GM12891 (cell line): ENCODE data around the gene STK39.
"Not testable (repeated sequence)": the region's sequence is repeated elsewhere in the genome, so short reads cannot be mapped to it uniquely, and the experiment has no call there.

Experiments used
- DNase-seq: peaks from one replicate; pipeline ENCODE4 v3.0.0; 2011; ENCODE audit warnings: low spot score; ENCODE audit not compliant: insufficient read length
- FAIRE-seq: peaks from 2 replicates; lab custom pipeline; 2011; peaks lifted over from hg19 to GRCh38; lab: Jason Lieb, UNC
- PAX5 ChIP-seq: IDR thresholded peaks from 2 replicates; pipeline ENCODE4 v1.6.1; 2011; ENCODE audit warnings: low read length, moderate library complexity, mild to moderate bottlenecking; ENCODE audit not compliant: insufficient read depth, severe bottlenecking
- POLR2A ChIP-seq: IDR thresholded peaks from 2 replicates; pipeline ENCODE4 v1.6.1; 2011; ENCODE audit warnings: low read depth, low read length, control low read depth
- POLR2AphosphoS5 ChIP-seq: IDR thresholded peaks from 2 replicates; pipeline ENCODE4 v1.6.1; 2011; ENCODE audit warnings: low read depth, low read length, control low read depth
- POU2F2 ChIP-seq: IDR thresholded peaks from 2 replicates; pipeline ENCODE4 v1.6.1; 2011; ENCODE audit warnings: low read depth, mild to moderate bottlenecking, control low read depth, low read length, moderate library complexity
- SPI1 ChIP-seq: IDR thresholded peaks from 2 replicates; pipeline ENCODE4 v1.6.1; 2011; ENCODE audit warnings: low read depth, low read length, control low read depth
- TAF1 ChIP-seq: IDR thresholded peaks from 2 replicates; pipeline ENCODE4 v1.6.1; 2011; ENCODE audit warnings: low read depth, low read length, control low read depth

The STK39 gene

GRCh38 chr2:168137510-168138180, 109.8 kb downstream of the STK39 start:
- no peak for DNase-seq
- TF ChIP-seq POLR2A (no peak), TAF1 (no peak), POLR2AphosphoS5 (no peak), PAX5 (no peak), SPI1 (no peak), POU2F2 (no peak)
- FAIRE-seq: no peak

GRCh38 chr2:168136392-168136977, 110.9 kb downstream of the STK39 start:
- FAIRE-seq (peak; percentile 57), DNase-seq (no peak)

GRCh38 chr2:168135630-168136029, 111.8 kb downstream of the STK39 start:
- DNase-seq: no peak
- no peak for FAIRE-seq
- no peak for TF ChIP-seq POLR2AphosphoS5
- no peak for TF ChIP-seq PAX5
- TF ChIP-seq POU2F2: no peak
- no peak for TF ChIP-seq POLR2A
- TF ChIP-seq SPI1: no peak
- TF ChIP-seq TAF1: no peak

More at GRCh38 chr2:168136392-168136977, 110.9 kb downstream of the STK39 start:
- TF ChIP-seq PAX5 (no peak), POLR2A (no peak), POU2F2 (no peak), SPI1 (no peak), TAF1 (no peak)

- TF ChIP-seq POLR2AphosphoS5: no peak
- no peak for TF ChIP-seq PAX5
- no peak for TF ChIP-seq POLR2A
- DNase-seq (no peak), FAIRE-seq (no peak)
These were observed 112.3 kb downstream of the STK39 start for GRCh38 chr2:168135121-168135520.

- FAIRE-seq: no peak
- no peak for DNase-seq
- no peak for TF ChIP-seq SPI1
- TF ChIP-seq POLR2A: no peak
- TF ChIP-seq TAF1: no peak
- TF ChIP-seq POLR2AphosphoS5: no peak
- no peak for TF ChIP-seq POU2F2
- no peak for TF ChIP-seq PAX5
These were observed 112.9 kb downstream of the STK39 start for GRCh38 chr2:168134485-168134884.

- FAIRE-seq (no peak), DNase-seq (no peak)
- no peak for TF ChIP-seq TAF1
- TF ChIP-seq SPI1: no peak
- no peak for TF ChIP-seq POLR2AphosphoS5
- TF ChIP-seq POLR2A: no peak
- TF ChIP-seq PAX5: no peak
- TF ChIP-seq POU2F2: no peak
These were observed 115.0 kb downstream of the STK39 start for GRCh38 chr2:168132389-168132788.

- no peak for FAIRE-seq
- no peak for TF ChIP-seq POLR2AphosphoS5
- no peak for DNase-seq
These were observed 117.0 kb downstream of the STK39 start for GRCh38 chr2:168130346-168130745.

- TF ChIP-seq POLR2A: no peak
- TF ChIP-seq SPI1: no peak
- no peak for TF ChIP-seq TAF1
- TF ChIP-seq PAX5: no peak
- TF ChIP-seq POLR2AphosphoS5: no peak
- no peak for TF ChIP-seq POU2F2
- FAIRE-seq: no peak
- no peak for DNase-seq
These were observed 120.0 kb downstream of the STK39 start for GRCh38 chr2:168127371-168127770.

- FAIRE-seq, DNase-seq: not testable (repeated sequence)
These were observed 125.2 kb downstream of the STK39 start for GRCh38 chr2:168122210-168122609.

- TF ChIP-seq PAX5 (no peak), TAF1 (no peak), POU2F2 (no peak), SPI1 (no peak), POLR2AphosphoS5 (no peak), POLR2A (no peak)
- FAIRE-seq: no peak
- DNase-seq: no peak
These were observed 126.7 kb downstream of the STK39 start for GRCh38 chr2:168120730-168121129.
